Measurements from ENCODE around the gene DNASE1L1. TPM values are rescaled to one million over a fixed set of nuclear protein-coding genes. Genes with fewer than 3 reads are reported as not detected.

Gene DNASE1L1
- total RNA-seq, 1 experiment from 2014 or later = 17.6 TPM

GRCh38 chrX:154358011-154358410, 51.0 kb downstream of the DNASE1L1 start:
- H4K20me1 ChIP-seq (ENCODE audit: insufficient read depth, low read depth, low read length) = no peaks in the 10 kb centered on the region
- no peak for DNase-seq
- H3K9me3 ChIP-seq (ENCODE audit: low read length) = no peaks in the 10 kb centered on the region
- H3K27me3 ChIP-seq (ENCODE audit: low read length) = no peaks in the 10 kb centered on the region
- H3K27ac ChIP-seq (ENCODE audit: low read length) = no peak overlapping the region
- H2AFZ ChIP-seq (ENCODE audit: low read length) = no peak overlapping the region
- no peak overlapping the region for H3K9ac ChIP-seq (ENCODE audit: low read length)
- H3K36me3 ChIP-seq (ENCODE audit: insufficient read depth, low read length) = no peaks in the 10 kb centered on the region
- no peak overlapping the region for H3K4me2 ChIP-seq (ENCODE audit: low read depth, low read length, poor library complexity, severe bottlenecking)
- H3K9me2 ChIP-seq (replicated peaks; ENCODE audit: insufficient read depth, low read length) = no peaks in the 10 kb centered on the region
- no peaks in the 10 kb centered on the region for H3K79me2 ChIP-seq (ENCODE audit: low read length)
- no peaks in the 10 kb centered on the region for H3K4me1 ChIP-seq (ENCODE audit: low read length)
- H3K4me3 ChIP-seq (ENCODE audit: low read length) = no peak overlapping the region

- Histone ChIP-seq H3K79me2 (ENCODE audit: low read length) (no peaks in the 10 kb centered on the region), H3K9me2 (replicated peaks; ENCODE audit: insufficient read depth, low read length) (no peaks in the 10 kb centered on the region), H4K20me1 (ENCODE audit: insufficient read depth, low read depth, low read length) (no peaks in the 10 kb centered on the region), H2AFZ (ENCODE audit: low read length) (no peak overlapping the region), H3K9ac (ENCODE audit: low read length) (no peak overlapping the region), H3K27ac (ENCODE audit: low read length) (no peak overlapping the region), H3K4me3 (ENCODE audit: low read length) (no peak overlapping the region), H3K4me2 (ENCODE audit: low read depth, low read length, poor library complexity, severe bottlenecking) (no peak overlapping the region), H3K4me1 (ENCODE audit: low read length) (no peaks in the 10 kb centered on the region), H3K36me3 (ENCODE audit: insufficient read depth, low read length) (no peaks in the 10 kb centered on the region), H3K27me3 (ENCODE audit: low read length) (no peaks in the 10 kb centered on the region), H3K9me3 (ENCODE audit: low read length) (no peaks in the 10 kb centered on the region)
- no peak for DNase-seq
These were observed 51.8 kb downstream of the DNASE1L1 start for GRCh38 chrX:154357205-154357604.

- Histone ChIP-seq H3K27me3 (ENCODE audit: low read length) (no peaks in the 10 kb centered on the region), H3K4me2 (ENCODE audit: low read depth, low read length, poor library complexity, severe bottlenecking) (no peak overlapping the region), H2AFZ (ENCODE audit: low read length) (no peak overlapping the region), H3K4me3 (ENCODE audit: low read length) (no peak overlapping the region), H3K9me3 (ENCODE audit: low read length) (no peaks in the 10 kb centered on the region), H3K9me2 (replicated peaks; ENCODE audit: insufficient read depth, low read length) (no peaks in the 10 kb centered on the region), H3K9ac (ENCODE audit: low read length) (no peak overlapping the region), H3K27ac (ENCODE audit: low read length) (no peak overlapping the region), H3K4me1 (ENCODE audit: low read length) (no peaks in the 10 kb centered on the region), H3K36me3 (ENCODE audit: insufficient read depth, low read length) (no peaks in the 10 kb centered on the region), H3K79me2 (ENCODE audit: low read length) (no peaks in the 10 kb centered on the region), H4K20me1 (ENCODE audit: insufficient read depth, low read depth, low read length) (no peaks in the 10 kb centered on the region)
- DNase-seq = no peak
These were observed 52.5 kb downstream of the DNASE1L1 start for GRCh38 chrX:154356596-154356995.

- H3K9me2 ChIP-seq (replicated peaks; ENCODE audit: insufficient read depth, low read length) = no peaks in the 10 kb centered on the region
- no peak overlapping the region for H3K4me3 ChIP-seq (ENCODE audit: low read length)
- H2AFZ ChIP-seq (ENCODE audit: low read length) = no peak overlapping the region
- no peak overlapping the region for H3K27ac ChIP-seq (ENCODE audit: low read length)
- no peak overlapping the region for H3K9ac ChIP-seq (ENCODE audit: low read length)
- H3K27me3 ChIP-seq (ENCODE audit: low read length) = no peaks in the 10 kb centered on the region
- no peak overlapping the region for H3K4me2 ChIP-seq (ENCODE audit: low read depth, low read length, poor library complexity, severe bottlenecking)
- no peaks in the 10 kb centered on the region for H4K20me1 ChIP-seq (ENCODE audit: insufficient read depth, low read depth, low read length)
- no peak for DNase-seq
- H3K4me1 ChIP-seq (ENCODE audit: low read length) = no peaks in the 10 kb centered on the region
- no peaks in the 10 kb centered on the region for H3K36me3 ChIP-seq (ENCODE audit: insufficient read depth, low read length)
- no peaks in the 10 kb centered on the region for H3K79me2 ChIP-seq (ENCODE audit: low read length)
- H3K9me3 ChIP-seq (ENCODE audit: low read length) = no peaks in the 10 kb centered on the region
These were observed 53.3 kb downstream of the DNASE1L1 start for GRCh38 chrX:154355776-154356140.

- no peaks in the 10 kb centered on the region for H3K9me2 ChIP-seq (replicated peaks; ENCODE audit: insufficient read depth, low read length)
- DNase-seq = no peak
- H3K9me3 ChIP-seq (ENCODE audit: low read length) = no peaks in the 10 kb centered on the region
- no peak overlapping the region for H3K4me3 ChIP-seq (ENCODE audit: low read length)
- H3K4me1 ChIP-seq (ENCODE audit: low read length) = no peaks in the 10 kb centered on the region
- H2AFZ ChIP-seq (ENCODE audit: low read length) = no peak overlapping the region
- H3K4me2 ChIP-seq (ENCODE audit: low read depth, low read length, poor library complexity, severe bottlenecking) = no peak overlapping the region
- H3K9ac ChIP-seq (ENCODE audit: low read length) = no peak overlapping the region
- H3K79me2 ChIP-seq (ENCODE audit: low read length) = no peaks in the 10 kb centered on the region
- no peaks in the 10 kb centered on the region for H4K20me1 ChIP-seq (ENCODE audit: insufficient read depth, low read depth, low read length)
- no peak overlapping the region for H3K27ac ChIP-seq (ENCODE audit: low read length)
- no peaks in the 10 kb centered on the region for H3K27me3 ChIP-seq (ENCODE audit: low read length)
- no peaks in the 10 kb centered on the region for H3K36me3 ChIP-seq (ENCODE audit: insufficient read depth, low read length)
These were observed 53.8 kb downstream of the DNASE1L1 start for GRCh38 chrX:154355094-154355775.

GRCh38 chrX:154354516-154354915, 54.5 kb downstream of the DNASE1L1 start:
- no peak overlapping the region for H3K9ac ChIP-seq (ENCODE audit: low read length)
- no peaks in the 10 kb centered on the region for H3K9me3 ChIP-seq (ENCODE audit: low read length)
- H4K20me1 ChIP-seq (ENCODE audit: insufficient read depth, low read depth, low read length) = no peaks in the 10 kb centered on the region
- H3K4me3 ChIP-seq (ENCODE audit: low read length) = no peak overlapping the region
- H3K4me1 ChIP-seq (ENCODE audit: low read length) = no peaks in the 10 kb centered on the region
- DNase-seq = no peak
- no peaks in the 10 kb centered on the region for H3K27me3 ChIP-seq (ENCODE audit: low read length)
- H3K4me2 ChIP-seq (ENCODE audit: low read depth, low read length, poor library complexity, severe bottlenecking) = no peak overlapping the region
- H3K36me3 ChIP-seq (ENCODE audit: insufficient read depth, low read length) = no peaks in the 10 kb centered on the region
- no peaks in the 10 kb centered on the region for H3K79me2 ChIP-seq (ENCODE audit: low read length)
- no peak overlapping the region for H2AFZ ChIP-seq (ENCODE audit: low read length)
- H3K27ac ChIP-seq (ENCODE audit: low read length) = no peak overlapping the region
- H3K9me2 ChIP-seq (replicated peaks; ENCODE audit: insufficient read depth, low read length) = no peaks in the 10 kb centered on the region

GRCh38 chrX:154354013-154354412, 55.0 kb downstream of the DNASE1L1 start:
- no peaks in the 10 kb centered on the region for H3K9me3 ChIP-seq (ENCODE audit: low read length)
- no peak for DNase-seq
- no peak overlapping the region for H3K27ac ChIP-seq (ENCODE audit: low read length)
- no peak overlapping the region for H3K4me2 ChIP-seq (ENCODE audit: low read depth, low read length, poor library complexity, severe bottlenecking)
- no peaks in the 10 kb centered on the region for H3K9me2 ChIP-seq (replicated peaks; ENCODE audit: insufficient read depth, low read length)
- no peaks in the 10 kb centered on the region for H3K27me3 ChIP-seq (ENCODE audit: low read length)
- no peaks in the 10 kb centered on the region for H4K20me1 ChIP-seq (ENCODE audit: insufficient read depth, low read depth, low read length)
- no peak overlapping the region for H2AFZ ChIP-seq (ENCODE audit: low read length)
- H3K4me1 ChIP-seq (ENCODE audit: low read length) = no peaks in the 10 kb centered on the region
- no peaks in the 10 kb centered on the region for H3K79me2 ChIP-seq (ENCODE audit: low read length)
- H3K36me3 ChIP-seq (ENCODE audit: insufficient read depth, low read length) = no peaks in the 10 kb centered on the region
- no peak overlapping the region for H3K4me3 ChIP-seq (ENCODE audit: low read length)
- H3K9ac ChIP-seq (ENCODE audit: low read length) = no peak overlapping the region

- no peak overlapping the region for H3K4me2 ChIP-seq (ENCODE audit: low read depth, low read length, poor library complexity, severe bottlenecking)
- no peaks in the 10 kb centered on the region for H3K79me2 ChIP-seq (ENCODE audit: low read length)
- H3K9me2 ChIP-seq (replicated peaks; ENCODE audit: insufficient read depth, low read length) = no peaks in the 10 kb centered on the region
- H3K9ac ChIP-seq (ENCODE audit: low read length) = no peak overlapping the region
- DNase-seq = no peak
- no peaks in the 10 kb centered on the region for H3K9me3 ChIP-seq (ENCODE audit: low read length)
- H3K27me3 ChIP-seq (ENCODE audit: low read length) = no peaks in the 10 kb centered on the region
- H2AFZ ChIP-seq (ENCODE audit: low read length) = no peak overlapping the region
- H3K4me1 ChIP-seq (ENCODE audit: low read length) = no peaks in the 10 kb centered on the region
- H3K4me3 ChIP-seq (ENCODE audit: low read length) = no peak overlapping the region
- no peaks in the 10 kb centered on the region for H3K36me3 ChIP-seq (ENCODE audit: insufficient read depth, low read length)
- H3K27ac ChIP-seq (ENCODE audit: low read length) = no peak overlapping the region
- H4K20me1 ChIP-seq (ENCODE audit: insufficient read depth, low read depth, low read length) = no peaks in the 10 kb centered on the region
These were observed 55.7 kb downstream of the DNASE1L1 start for GRCh38 chrX:154353172-154353843.
